Gastroesophageal sphincter (tissue), 4 donors: ENCODE data around the gene SHISA3. TPM values are rescaled to one million over a fixed set of nuclear protein-coding genes. Genes with fewer than 3 reads are reported as not detected.

Experiments
- ATAC-seq: fragments of 150-250 bp; one replicate; pipeline ENCODE4 v1.9.1; 2016; ENCODE audit warnings: mild to moderate bottlenecking, moderate library complexity
- H3K27ac ChIP-seq, 4 donors: fragments of 200-600 bp; sonication (generic) in 3 of 4; 1 replicate in 3 of 4; 2 replicates in 1 of 4; pipeline ENCODE4 v1.5.1; 2016 to 2019
- H3K27me3 ChIP-seq: fragments of 200-600 bp; sonication (generic); one replicate; pipeline ENCODE4 v1.5.1; 2019
- H3K36me3 ChIP-seq, 2 donors: fragments of 200-600 bp; sonication (generic); one replicate each; pipeline ENCODE4 v1.5.1; 2019; ENCODE audit warnings: control low read depth in 1 of 2
- H3K4me1 ChIP-seq, 3 donors: fragments of 200-600 bp; sonication (generic); 1 replicate in 2 of 3; 2 replicates in 1 of 3; pipeline ENCODE4 v1.5.1; 2016 to 2019; ENCODE audit warnings: control low read depth in 2 of 3
- H3K4me3 ChIP-seq, 2 donors: fragments of 200-600 bp; sonication (generic); one replicate each; pipeline ENCODE4 v1.5.1; 2019; ENCODE audit warnings: mild to moderate bottlenecking in 1 of 2, moderate library complexity in 1 of 2
- H3K9me3 ChIP-seq, 3 donors: fragments of 200-600 bp; sonication (generic); one replicate each; pipeline ENCODE4 v1.5.1; 2017 to 2019; ENCODE audit warnings: control low read depth in 2 of 3
- CTCF ChIP-seq, 4 experiments: fragments of 200-600 bp in 2 of 4; fragments of 450-650 bp in 2 of 4; sonication (generic) in 1 of 4; IDR thresholded peaks; one replicate each; pipeline ENCODE4 v1.5.1; 2017 to 2019; ENCODE audit warnings: antibody characterized with exemption in 4 of 4, mild to moderate bottlenecking in 2 of 4, moderate library complexity in 2 of 4
- EP300 ChIP-seq: sonication (generic); formaldehyde crosslinking; IDR thresholded peaks from one replicate; pipeline ENCODE4 v1.6.1; 2017; ENCODE audit warnings: antibody characterized with exemption, mild to moderate bottlenecking
- POLR2A ChIP-seq, 2 donors: fragments of 450-650 bp; IDR thresholded peaks; one replicate each; pipeline ENCODE4 v1.6.1; 2017; ENCODE audit warnings: antibody characterized with exemption in 2 of 2, mild to moderate bottlenecking in 2 of 2, moderate library complexity in 1 of 2
- POLR2AphosphoS5 ChIP-seq: sonication (generic); formaldehyde crosslinking; IDR thresholded peaks from one replicate; pipeline ENCODE4 v1.6.1; 2017; ENCODE audit warnings: antibody characterized with exemption
- WGBS, 2 donors: methylation state at CpG; one replicate each; pipeline ENCODE4 v1.1.5; 2018; ENCODE audit warnings: low coverage in 1 of 2; 5-methylcytosine and 5-hydroxymethylcytosine counted together
- total RNA-seq, 4 donors: library from RNA; depleted of rRNA; stranded (reverse); fragments of >200 nt; gene quantifications; one replicate each; pipeline ENCODE4 v1.1.0, GENCODE V29; 2016

SHISA3 gene
- total RNA-seq, 4 donors from 2014 or later = 6.3 to 13.5 (median 9.4) TPM

GRCh38 chr4:42396361-42396751 is 932 bp upstream of the SHISA3 start:
- peak overlapping the region in 1 of 2 donors; percentile 52 for H3K4me3 ChIP-seq
- H3K36me3 ChIP-seq = no peaks in the 10 kb centered on the region
- TF ChIP-seq CTCF (IDR thresholded peaks at IDR 0.05) (no peak), POLR2A (IDR thresholded peaks at IDR 0.05) (no peak), POLR2AphosphoS5 (no peak), EP300 (no peak)
- peaks cover 0 to 28% (median 0%) of the 10 kb centered on the region in 3 donors for H3K4me1 ChIP-seq
- no peaks in the 10 kb centered on the region for H3K9me3 ChIP-seq
- H3K27ac ChIP-seq = no peak overlapping the region
- H3K27me3 ChIP-seq = peaks cover 61% of the 10 kb centered on the region
- ATAC-seq = no peak
- 49 to 59% methylated on average over 17 of the region's 17 CpGs for WGBS, 2 donors

GRCh38 chr4:42397635-42398170 is 415 bp downstream of the SHISA3 start:
- Histone ChIP-seq H3K9me3 (no peaks in the 10 kb centered on the region), H3K27ac (peak overlapping the region in 3 of 4 donors; percentile 58 to 79 (median 64)), H3K36me3 (no peaks in the 10 kb centered on the region), H3K27me3 (peaks cover 72% of the 10 kb centered on the region), H3K4me1 (peaks cover 0 to 28% (median 0%) of the 10 kb centered on the region in 3 donors), H3K4me3 (peak overlapping the region; percentile 16 to 52)
- TF ChIP-seq POLR2AphosphoS5 (no peak), EP300 (no peak), CTCF (IDR thresholded peaks at IDR 0.05) (no peak)
- ATAC-seq = peak; percentile 29
- WGBS, 2 donors = no CpG with 5 or more reads among the region's 52 CpGs

- peak overlapping the region; percentile 16 to 52 for H3K4me3 ChIP-seq
- H3K27ac ChIP-seq = peak overlapping the region in 3 of 4 donors; percentile 58 to 79 (median 64)
- H3K4me1 ChIP-seq = peaks cover 0 to 28% (median 0%) of the 10 kb centered on the region in 3 donors
- 0 to 11% methylated on average over 2 to 9 of the region's 60 CpGs for WGBS, 2 donors
- peaks cover 75% of the 10 kb centered on the region for H3K27me3 ChIP-seq
- TF ChIP-seq POLR2A (IDR thresholded peaks at IDR 0.05) (no peak), CTCF (IDR thresholded peaks at IDR 0.05) (no peak), EP300 (no peak), POLR2AphosphoS5 (no peak)
- no peaks in the 10 kb centered on the region for H3K36me3 ChIP-seq
- peak; percentile 20 for ATAC-seq
- no peaks in the 10 kb centered on the region for H3K9me3 ChIP-seq
Observed at GRCh38 chr4:42398171-42398870, 1.0 kb downstream of the SHISA3 start.

GRCh38 chr4:42398871-42399331 is 1.6 kb downstream of the SHISA3 start:
- ATAC-seq = no peak
- H3K27me3 ChIP-seq = peaks cover 75% of the 10 kb centered on the region
- peak overlapping the region; percentile 16 to 52 for H3K4me3 ChIP-seq
- peaks cover 0 to 28% (median 0%) of the 10 kb centered on the region in 3 donors for H3K4me1 ChIP-seq
- no peaks in the 10 kb centered on the region for H3K9me3 ChIP-seq
- peak overlapping the region in 3 of 4 donors; percentile 51 to 79 (median 64) for H3K27ac ChIP-seq
- no peaks in the 10 kb centered on the region for H3K36me3 ChIP-seq
- 0 to 19% methylated on average over 1 to 21 of the region's 24 CpGs for WGBS, 2 donors
- TF ChIP-seq POLR2AphosphoS5 = no peak
- no peak for TF ChIP-seq POLR2A (IDR thresholded peaks at IDR 0.05)
- TF ChIP-seq CTCF (IDR thresholded peaks at IDR 0.05) = no peak
- no peak for TF ChIP-seq EP300
